Testis (tissue), 2 donors: Measurements from ENCODE around the gene PCIF1.

ENCODE experiments used
- CTCF ChIP-seq, 3 experiments: fragments of 450-650 bp in 2 of 3; fragments of 200-600 bp in 1 of 3; sonication (generic) in 1 of 3; IDR thresholded peaks; one replicate each; pipeline ENCODE4 v1.5.1; 2016 to 2019; ENCODE audit warnings: antibody characterized with exemption in 3 of 3, mild to moderate bottlenecking in 2 of 3, moderate library complexity in 1 of 3
- POLR2A ChIP-seq: fragments of 450-650 bp; IDR thresholded peaks from one replicate; pipeline ENCODE4 v1.6.1; 2017; ENCODE audit warnings: antibody characterized with exemption, mild to moderate bottlenecking, moderate library complexity

- no peak for TF ChIP-seq CTCF (IDR thresholded peaks at IDR 0.05)
- TF ChIP-seq POLR2A = no peak
Observed at GRCh38 chr20:45950330-45950646, 15.8 kb downstream of the PCIF1 start.
